ENCODE measurements around the gene TXN. TPM values are rescaled to one million over a fixed set of nuclear protein-coding genes. Genes with fewer than 3 reads are reported as not detected.

The TXN gene
- total and polyA plus RNA-seq, 8 donors: 89.3 to 786 (median 169) TPM

DNA sequence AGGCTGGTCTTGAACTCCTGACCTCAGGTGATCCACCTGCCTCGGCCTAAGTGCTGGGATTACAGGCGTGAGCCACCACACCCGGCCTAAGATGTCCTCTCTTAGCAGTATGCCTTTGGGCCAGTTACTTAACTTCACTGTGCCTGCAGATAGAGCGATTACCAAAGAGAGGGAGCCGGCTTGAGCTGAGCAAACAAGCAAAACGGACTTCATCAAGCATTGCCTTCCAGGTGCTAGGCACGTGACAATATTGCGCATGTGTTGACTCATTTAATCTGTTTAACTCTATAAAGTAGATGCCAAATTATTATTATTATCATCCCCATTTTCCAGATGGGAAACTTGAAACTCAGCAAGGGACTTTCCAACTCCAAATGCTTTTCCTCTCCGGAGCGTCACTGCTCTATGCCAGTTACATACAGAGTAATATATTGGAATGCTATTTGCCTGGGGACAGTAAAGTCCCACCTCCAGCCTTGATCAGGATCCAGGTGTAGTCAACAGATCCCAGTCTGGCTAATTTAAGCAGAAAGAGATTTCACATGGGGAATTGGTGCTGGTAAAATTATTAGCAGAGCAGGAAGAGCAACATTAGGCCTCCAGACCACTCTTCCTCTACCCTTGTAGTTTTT is 42.8 kb downstream of the TXN start:
- 28 to 65% (median 36%) methylated on average over 10 of the region's 10 CpGs for WGBS, 5 donors
- Histone ChIP-seq H3K27ac (peak overlapping the region; percentile 64 to 83 (median 72)), H3K36me3 (no peaks in the 10 kb centered on the region), H3K27me3 (no peaks in the 10 kb centered on the region), H3K4me3 (no peak overlapping the region), H3K4me1 (peaks cover 15 to 52% (median 25%) of the 10 kb centered on the region in 4 donors), H3K9me3 (no peaks in the 10 kb centered on the region)
- intact Hi-C loops (cut with DNase I; ENCODE audit: low total_unique reads): no loop called here
- TF ChIP-seq, protein P1, sequence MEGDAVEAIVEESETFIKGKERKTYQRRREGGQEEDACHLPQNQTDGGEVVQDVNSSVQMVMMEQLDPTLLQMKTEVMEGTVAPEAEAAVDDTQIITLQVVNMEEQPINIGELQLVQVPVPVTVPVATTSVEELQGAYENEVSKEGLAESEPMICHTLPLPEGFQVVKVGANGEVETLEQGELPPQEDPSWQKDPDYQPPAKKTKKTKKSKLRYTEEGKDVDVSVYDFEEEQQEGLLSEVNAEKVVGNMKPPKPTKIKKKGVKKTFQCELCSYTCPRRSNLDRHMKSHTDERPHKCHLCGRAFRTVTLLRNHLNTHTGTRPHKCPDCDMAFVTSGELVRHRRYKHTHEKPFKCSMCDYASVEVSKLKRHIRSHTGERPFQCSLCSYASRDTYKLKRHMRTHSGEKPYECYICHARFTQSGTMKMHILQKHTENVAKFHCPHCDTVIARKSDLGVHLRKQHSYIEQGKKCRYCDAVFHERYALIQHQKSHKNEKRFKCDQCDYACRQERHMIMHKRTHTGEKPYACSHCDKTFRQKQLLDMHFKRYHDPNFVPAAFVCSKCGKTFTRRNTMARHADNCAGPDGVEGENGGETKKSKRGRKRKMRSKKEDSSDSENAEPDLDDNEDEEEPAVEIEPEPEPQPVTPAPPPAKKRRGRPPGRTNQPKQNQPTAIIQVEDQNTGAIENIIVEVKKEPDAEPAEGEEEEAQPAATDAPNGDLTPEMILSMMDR (IDR thresholded peaks at IDR 0.05): no peak
- TF ChIP-seq POLR2A (IDR thresholded peaks at IDR 0.05) (no peak), POLR2AphosphoS5 (IDR thresholded peaks at IDR 0.05) (peak in 2 of 3 donors; percentile 57 to 59)
- DNase-seq: peak; percentile 67 to 80

DNA sequence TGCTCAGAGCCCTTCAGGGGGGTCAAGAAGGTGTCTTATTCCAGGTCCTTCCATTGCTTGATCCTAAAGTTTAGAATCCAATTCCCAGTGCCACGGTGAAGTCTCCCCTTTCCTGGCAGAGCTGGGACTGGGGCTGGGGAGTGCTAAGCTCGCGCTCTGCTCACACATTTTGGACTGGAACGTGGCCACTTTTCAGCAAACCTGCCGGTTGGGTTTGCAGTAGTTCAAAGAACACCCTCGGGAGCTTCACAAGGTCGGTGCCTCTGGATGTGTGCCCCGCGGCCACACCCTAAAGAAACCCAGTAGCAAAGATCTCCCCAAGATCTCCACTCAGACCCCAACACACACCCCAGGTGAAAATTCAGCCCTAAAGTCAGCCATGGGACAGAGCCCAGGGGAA is 48.3 kb downstream of the TXN start, which contains the start of gene C9orf152:
TSS of gene C9orf152 (minus strand) at position 129 of the 400 bp plus-strand sequence. CDS start 580 bp downstream, outside the sequence.
- DNase-seq: peak; percentile 77 to 88
- no peaks in the 10 kb centered on the region for H3K9me3 ChIP-seq
- TF ChIP-seq POLR2AphosphoS5 (IDR thresholded peaks at IDR 0.05): peak in 2 of 3 donors; percentile 20 to 79
- no peak for TF ChIP-seq EP300 (IDR thresholded peaks at IDR 0.05)
- peaks cover 0 to 21% (median 13%) of the 10 kb centered on the region in 4 donors for H3K4me1 ChIP-seq
- H3K27ac ChIP-seq: peak within 1 kb of the TSS; percentile 89 to 93 (median 91)
- H3K36me3 ChIP-seq: no peaks in the 10 kb centered on the region
- peaks cover 0 to 10% (median 0%) of the 10 kb centered on the region in 3 donors for H3K27me3 ChIP-seq
- peak within 1 kb of the TSS; percentile 23 to 40 (median 36) for H3K4me3 ChIP-seq
- 29 to 65% (median 37%) methylated on average over 9 of the region's 9 CpGs for WGBS, 5 donors
- intact Hi-C loops (cut with DNase I; ENCODE audit: low total_unique reads): no loop called here

DNA sequence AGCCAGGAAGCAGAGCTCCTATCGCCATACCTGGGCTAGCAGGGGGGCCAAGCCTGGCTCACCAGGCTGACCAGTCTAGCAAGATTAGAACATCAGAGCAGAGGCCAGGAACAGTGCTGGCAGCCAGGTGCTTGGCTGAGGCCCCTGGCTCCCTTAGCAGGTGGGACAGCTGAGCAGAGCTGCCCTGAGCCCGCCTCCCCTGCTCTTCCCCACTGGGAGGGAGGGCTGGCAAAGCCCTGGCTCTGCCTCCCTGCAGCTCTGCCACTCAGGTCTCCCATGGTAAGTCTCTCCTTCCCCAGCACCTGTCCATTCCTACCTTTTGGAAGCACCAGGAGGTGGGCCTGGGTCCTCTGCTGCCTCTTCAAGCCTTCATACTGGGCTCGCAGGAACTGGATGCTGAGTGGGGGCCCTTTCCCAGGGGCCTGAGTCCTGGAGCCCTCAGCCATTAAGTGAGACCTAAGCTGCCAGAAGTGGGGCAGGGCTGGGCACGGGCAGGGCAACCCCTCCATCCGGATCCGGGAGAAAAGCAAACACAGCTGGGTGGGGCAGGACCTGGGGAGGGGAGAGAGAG is 49.2 kb downstream of the TXN start:
- intact Hi-C loops (cut with DNase I; ENCODE audit: low total_unique reads): no loop called here
- peak overlapping the region; percentile 23 to 40 (median 36) for H3K4me3 ChIP-seq
- H3K4me1 ChIP-seq: peaks cover 5 to 22% (median 12%) of the 10 kb centered on the region in 4 donors
- no peaks in the 10 kb centered on the region for H3K36me3 ChIP-seq
- WGBS, 5 donors: 30 to 46% (median 34%) methylated on average over 6 of the region's 6 CpGs
- TF ChIP-seq, protein P1 (IDR thresholded peaks at IDR 0.05): no peak
- peak in 2 of 3 donors; percentile 91 for TF ChIP-seq POLR2AphosphoS5 (IDR thresholded peaks at IDR 0.05)
- TF ChIP-seq POLR2A (IDR thresholded peaks at IDR 0.05): peak in 1 of 4 donors; percentile 59
- peaks cover 0 to 10% (median 0%) of the 10 kb centered on the region in 3 donors for H3K27me3 ChIP-seq
- H3K9me3 ChIP-seq: no peaks in the 10 kb centered on the region
- H3K27ac ChIP-seq: peak overlapping the region; percentile 89 to 93 (median 91)
- peak; percentile 87 to 93 for DNase-seq

DNA sequence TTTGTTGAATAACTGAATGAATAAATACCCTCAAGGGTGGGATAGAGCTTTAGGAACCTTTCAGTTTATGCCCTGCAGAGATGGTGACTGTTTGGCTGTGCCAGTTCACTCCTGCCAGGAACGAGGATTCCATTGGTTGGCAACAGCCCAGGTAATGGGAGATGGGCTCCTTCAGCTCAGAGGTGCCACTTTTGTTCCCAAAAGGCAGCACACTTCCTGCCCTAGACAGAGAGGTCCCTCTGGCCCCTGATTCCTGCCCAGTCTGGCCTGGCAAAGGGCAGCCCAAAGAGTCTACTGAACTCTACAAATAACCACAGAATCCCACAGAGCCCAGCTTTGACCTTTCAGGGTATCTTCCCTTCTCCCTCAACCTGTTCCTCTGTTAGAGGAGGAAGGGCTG is 49.9 kb downstream of the TXN start:
- Histone ChIP-seq H3K4me3 (peak overlapping the region; percentile 28 to 40 (median 36)), H3K9me3 (no peaks in the 10 kb centered on the region), H3K27ac (peak overlapping the region; percentile 89 to 93 (median 91)), H3K27me3 (peaks cover 0 to 10% (median 0%) of the 10 kb centered on the region in 3 donors), H3K4me1 (peaks cover 5 to 27% (median 19%) of the 10 kb centered on the region in 4 donors), H3K36me3 (no peaks in the 10 kb centered on the region)
- peak; percentile 54 to 70 for DNase-seq
- WGBS, 5 donors: 20 to 44% (median 33%) methylated on average over 1 of the region's 1 CpG
- intact Hi-C loops (cut with DNase I; ENCODE audit: low total_unique reads): no loop called here
- TF ChIP-seq, protein P1 (IDR thresholded peaks at IDR 0.05): no peak
- TF ChIP-seq POLR2AphosphoS5 (IDR thresholded peaks at IDR 0.05) (no peak), EP300 (IDR thresholded peaks at IDR 0.05) (no peak), POLR2A (IDR thresholded peaks at IDR 0.05) (no peak)

All from stomach (tissue), 9 donors.